ENCODE data around the gene ATP8B2. TPM values are rescaled to one million over a fixed set of nuclear protein-coding genes. Genes with fewer than 3 reads are reported as not detected.
"Not testable (repeated sequence)": the region's sequence is repeated elsewhere in the genome, so short reads cannot be mapped to it uniquely, and the experiment has no call there.

Gene ATP8B2
- total RNA-seq, 3 donors from 2014 or later = 3.8 to 36.1 (median 16.1) TPM

DNA sequence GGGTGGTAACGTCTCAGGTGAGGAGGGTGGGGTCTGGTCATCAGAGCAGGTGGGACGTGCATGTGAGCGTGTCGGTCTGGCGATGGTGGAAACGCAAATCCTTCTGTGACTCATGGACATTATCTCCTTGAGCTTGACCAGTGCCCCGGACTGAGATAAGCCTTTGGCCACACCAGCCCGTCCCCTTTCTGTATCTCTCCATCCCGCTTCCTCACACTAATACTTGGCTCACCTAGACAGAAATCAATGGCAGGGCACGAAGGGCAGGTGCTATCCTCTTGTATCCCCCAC is 12.3 kb upstream of the ATP8B2 start:
- Histone ChIP-seq H3K9me3 (peaks cover 7% of the 10 kb centered on the region), H3K36me3 (ENCODE audit: low read depth) (no peaks in the 10 kb centered on the region), H3K4me3 (no peak overlapping the region), H3K4me1 (ENCODE audit: low read depth) (no peaks in the 10 kb centered on the region)
- TF ChIP-seq, protein P1, sequence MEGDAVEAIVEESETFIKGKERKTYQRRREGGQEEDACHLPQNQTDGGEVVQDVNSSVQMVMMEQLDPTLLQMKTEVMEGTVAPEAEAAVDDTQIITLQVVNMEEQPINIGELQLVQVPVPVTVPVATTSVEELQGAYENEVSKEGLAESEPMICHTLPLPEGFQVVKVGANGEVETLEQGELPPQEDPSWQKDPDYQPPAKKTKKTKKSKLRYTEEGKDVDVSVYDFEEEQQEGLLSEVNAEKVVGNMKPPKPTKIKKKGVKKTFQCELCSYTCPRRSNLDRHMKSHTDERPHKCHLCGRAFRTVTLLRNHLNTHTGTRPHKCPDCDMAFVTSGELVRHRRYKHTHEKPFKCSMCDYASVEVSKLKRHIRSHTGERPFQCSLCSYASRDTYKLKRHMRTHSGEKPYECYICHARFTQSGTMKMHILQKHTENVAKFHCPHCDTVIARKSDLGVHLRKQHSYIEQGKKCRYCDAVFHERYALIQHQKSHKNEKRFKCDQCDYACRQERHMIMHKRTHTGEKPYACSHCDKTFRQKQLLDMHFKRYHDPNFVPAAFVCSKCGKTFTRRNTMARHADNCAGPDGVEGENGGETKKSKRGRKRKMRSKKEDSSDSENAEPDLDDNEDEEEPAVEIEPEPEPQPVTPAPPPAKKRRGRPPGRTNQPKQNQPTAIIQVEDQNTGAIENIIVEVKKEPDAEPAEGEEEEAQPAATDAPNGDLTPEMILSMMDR (IDR thresholded peaks at IDR 0.05) = no peak
- intact Hi-C loops (cut with DNase I, micrococcal nuclease) = no loop called here
- DNase-seq = no peak
- ATAC-seq = no peak

DNA sequence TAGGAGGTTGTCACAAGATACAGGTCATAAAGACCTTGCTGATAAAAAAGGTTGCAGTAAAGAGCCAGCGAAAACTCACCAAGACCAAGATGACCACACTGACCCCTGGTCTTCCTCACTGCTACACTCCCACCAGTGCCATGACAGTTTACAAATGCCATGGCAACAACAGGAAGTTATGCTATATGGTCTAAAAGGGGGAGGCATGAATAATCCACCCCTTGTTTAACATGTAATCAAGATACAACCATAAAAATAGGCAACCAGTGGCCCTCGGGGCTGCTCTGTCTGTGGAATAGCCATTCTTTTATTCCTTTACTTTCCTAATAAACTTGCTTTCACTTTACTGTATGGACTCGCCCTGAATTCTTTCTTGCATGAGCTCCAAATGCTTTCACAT is 11.1 kb upstream of the ATP8B2 start:
- ATAC-seq; H3K9me3 ChIP-seq; DNase-seq; H3K36me3 ChIP-seq (ENCODE audit: low read depth); intact Hi-C loops (cut with DNase I, micrococcal nuclease); H3K4me1 ChIP-seq (ENCODE audit: low read depth); H3K4me3 ChIP-seq: not testable (repeated sequence)

DNA sequence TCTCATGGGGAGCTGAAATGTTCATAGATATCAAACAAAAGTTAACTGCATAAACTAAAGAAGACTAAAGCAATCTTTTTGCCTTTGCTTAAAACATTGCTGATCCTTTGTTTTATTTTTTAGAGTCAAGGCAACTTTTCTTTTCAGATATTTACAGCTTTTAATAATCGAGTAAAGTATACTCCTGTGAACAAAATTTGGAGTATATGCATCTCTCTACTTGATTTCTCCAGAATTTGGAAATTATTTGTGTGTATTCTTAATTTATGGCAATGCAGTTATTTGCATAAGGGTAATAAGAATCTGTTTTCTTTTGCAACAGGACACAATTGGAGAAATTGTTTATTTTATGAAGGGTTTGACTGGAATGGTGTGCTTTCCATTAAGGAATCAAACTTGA is 8.6 kb upstream of the ATP8B2 start:
- no peak overlapping the region for H3K4me3 ChIP-seq
- DNase-seq (no peak), ATAC-seq (no peak)
- no peaks in the 10 kb centered on the region for H3K4me1 ChIP-seq (ENCODE audit: low read depth)
- intact Hi-C loops (cut with DNase I, micrococcal nuclease) = no loop called here
- H3K36me3 ChIP-seq (ENCODE audit: low read depth) = no peaks in the 10 kb centered on the region
- peaks cover 7% of the 10 kb centered on the region for H3K9me3 ChIP-seq
- TF ChIP-seq, protein P1 (IDR thresholded peaks at IDR 0.05) = no peak

DNA sequence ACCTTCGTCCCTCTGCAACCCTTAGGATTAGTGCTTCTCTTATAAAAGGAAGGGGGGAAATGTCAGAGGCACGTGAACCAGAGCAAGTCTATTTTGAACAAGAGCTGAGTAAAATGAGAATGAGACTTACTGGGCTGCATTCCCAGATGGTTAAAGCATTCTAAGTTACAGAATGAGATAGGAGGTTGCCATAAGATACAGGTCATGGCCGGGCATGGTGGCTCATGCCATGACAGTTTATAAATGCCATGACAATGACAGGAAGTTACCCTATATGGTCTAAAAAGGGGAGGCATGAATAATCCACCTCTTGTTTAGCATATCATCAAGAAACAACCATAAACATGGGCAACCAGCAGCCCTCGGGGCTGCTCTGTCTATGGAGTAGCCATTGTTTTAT is 6.9 kb upstream of the ATP8B2 start:
- ATAC-seq (no peak), DNase-seq (no peak)
- TF ChIP-seq, protein P1 (IDR thresholded peaks at IDR 0.05) = no peak
- H3K4me3 ChIP-seq = no peak overlapping the region
- intact Hi-C loops (cut with DNase I, micrococcal nuclease) = no loop called here
- H3K36me3 ChIP-seq (ENCODE audit: low read depth) = no peaks in the 10 kb centered on the region
- H3K4me1 ChIP-seq (ENCODE audit: low read depth) = no peaks in the 10 kb centered on the region
- peaks cover 7% of the 10 kb centered on the region for H3K9me3 ChIP-seq

DNA sequence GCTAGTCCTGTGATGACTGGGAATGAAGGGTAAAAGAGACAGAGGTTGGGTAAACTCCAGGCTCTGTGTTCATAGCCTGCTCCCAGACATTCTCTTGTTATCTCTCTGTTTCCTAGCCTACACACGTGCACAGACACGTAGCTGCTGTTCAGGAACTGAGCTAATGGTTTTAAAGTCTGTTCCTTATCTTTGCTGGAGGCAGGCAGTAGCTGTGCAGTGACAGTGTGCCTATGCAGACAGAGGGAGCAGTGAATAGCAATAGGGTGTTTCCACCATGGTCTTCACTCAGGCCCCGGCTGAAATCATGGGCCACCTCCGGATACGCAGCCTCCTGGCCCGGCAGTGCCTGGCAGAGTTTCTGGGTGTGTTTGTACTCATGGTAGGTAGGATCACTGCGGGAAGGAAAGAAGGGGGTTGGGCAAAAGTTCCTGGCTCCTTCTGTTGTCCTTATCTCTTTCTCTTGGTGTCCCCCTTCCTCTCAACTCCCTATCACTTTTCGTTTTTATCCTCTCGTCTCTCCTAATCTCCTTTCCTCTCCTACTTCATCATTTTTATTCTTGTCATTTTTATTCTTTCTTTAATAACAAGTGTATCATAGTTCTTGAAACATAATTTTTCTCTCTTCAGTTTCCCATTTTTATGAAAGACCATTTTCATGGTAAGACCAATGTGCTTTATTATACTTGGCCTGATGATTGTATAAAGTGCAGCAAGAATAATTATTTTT is 4.3 kb upstream of the ATP8B2 start, which contains the start of gene AQP10:
AQP10 (plus strand) TSS at position 212 of the 727 bp plus-strand sequence; CDS start at position 275, 63 bp downstream.
- Histone ChIP-seq H3K36me3 (ENCODE audit: low read depth) (no peaks in the 10 kb centered on the region), H3K4me1 (ENCODE audit: low read depth) (peaks cover 11% of the 10 kb centered on the region), H3K9me3 (peaks cover 7% of the 10 kb centered on the region), H3K4me3 (no peak within 1 kb of the TSS)
- TF ChIP-seq, protein P1 (IDR thresholded peaks at IDR 0.05) = no peak
- DNase-seq (peak in 1 of 3 donors; percentile 28), ATAC-seq (peak; percentile 61)
- intact Hi-C loops (cut with DNase I, micrococcal nuclease) = no loop called here

DNA sequence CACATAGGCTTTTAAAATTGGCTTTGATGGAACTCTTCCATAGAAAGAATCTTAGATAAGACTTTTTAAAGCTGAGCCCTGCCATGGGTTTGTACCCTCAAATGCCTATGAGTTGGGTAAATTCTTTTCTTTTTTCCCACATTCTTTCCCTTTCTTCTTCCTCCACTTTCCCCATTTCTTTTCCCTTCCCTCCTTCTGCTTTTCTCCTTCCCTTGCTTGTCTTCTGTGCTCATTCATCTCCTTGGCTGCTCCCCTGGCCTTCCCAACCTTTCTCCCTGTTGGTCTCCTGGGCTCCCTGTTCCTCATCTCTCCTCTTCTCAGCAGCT is 3.8 kb upstream of the ATP8B2 start:
- ATAC-seq; H3K36me3 ChIP-seq (ENCODE audit: low read depth); H3K9me3 ChIP-seq; intact Hi-C loops (cut with DNase I, micrococcal nuclease); H3K4me3 ChIP-seq; DNase-seq: not testable (repeated sequence)
- peaks cover 13% of the 10 kb centered on the region for H3K4me1 ChIP-seq (ENCODE audit: low read depth)

DNA sequence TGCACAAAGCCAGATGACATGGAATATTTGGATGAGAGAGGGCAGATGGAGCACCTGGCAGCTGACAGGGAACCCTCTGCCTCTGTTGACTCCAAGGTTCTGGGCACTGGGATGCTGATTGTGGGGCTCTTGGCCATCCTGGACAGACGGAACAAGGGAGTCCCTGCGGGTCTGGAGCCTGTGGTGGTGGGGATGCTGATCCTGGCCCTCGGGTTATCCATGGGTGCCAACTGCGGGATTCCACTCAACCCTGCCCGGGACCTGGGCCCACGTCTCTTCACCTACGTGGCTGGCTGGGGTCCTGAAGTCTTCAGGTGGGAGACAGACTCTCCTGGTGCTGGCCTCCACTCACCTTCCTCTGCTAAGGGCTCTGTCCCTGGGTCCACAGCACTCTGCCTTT is 1.8 kb upstream of the ATP8B2 start:
- Histone ChIP-seq H3K9me3 (no peaks in the 10 kb centered on the region), H3K4me1 (ENCODE audit: low read depth) (peaks cover 27% of the 10 kb centered on the region), H3K4me3 (no peak overlapping the region), H3K36me3 (ENCODE audit: low read depth) (no peaks in the 10 kb centered on the region)
- DNase-seq (no peak), ATAC-seq (no peak)
- intact Hi-C loops (cut with DNase I, micrococcal nuclease) = no loop called here
- TF ChIP-seq, protein P1 (IDR thresholded peaks at IDR 0.05) = no peak
